Measurements from ENCODE around the gene GNAZ. TPM values are rescaled to one million over a fixed set of nuclear protein-coding genes. Genes with fewer than 3 reads are reported as not detected.
A peak's percentile ranks its signal among the peaks of the same experiment; 100 is the strongest.

The GNAZ gene
- total and polyA plus RNA-seq, 7 donors = under 0.01 to 27.6 (median 22.8) TPM

DNA sequence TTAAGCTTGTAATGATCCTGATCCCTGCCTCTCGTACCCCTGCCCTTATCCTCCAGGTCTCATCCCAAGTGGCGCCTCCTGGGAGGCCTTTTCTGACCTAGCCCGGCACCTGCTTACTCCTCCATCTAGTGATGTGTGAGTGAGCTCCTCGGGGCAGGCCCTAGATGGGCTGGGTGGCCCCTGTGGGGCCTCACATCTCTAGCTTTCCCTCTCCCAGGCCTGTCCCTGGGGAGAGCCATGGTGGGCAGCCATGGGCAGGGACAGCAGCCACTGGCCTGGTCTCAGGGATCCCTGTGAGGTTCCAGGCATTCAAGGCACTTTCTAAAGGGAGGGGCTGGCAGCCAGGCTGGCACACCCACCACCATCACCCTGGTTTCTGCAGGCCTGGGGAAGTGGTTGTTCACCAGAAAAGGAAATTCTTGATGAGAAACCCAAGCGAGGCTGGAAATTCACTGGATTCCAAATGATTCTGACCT is 27.9 kb downstream of the GNAZ start:
- Histone ChIP-seq H3K4me3 (no peak overlapping the region), H3K4me1 (peaks cover 0 to 26% (median 22%) of the 10 kb centered on the region in 4 donors), H3K27ac (peak overlapping the region; percentile 73 to 87 (median 79)), H3K36me3 (peaks cover 0 to 15% (median 0%) of the 10 kb centered on the region in 4 donors), H3K27me3 (no peaks in the 10 kb centered on the region), H3K9me3 (no peaks in the 10 kb centered on the region)
- TF ChIP-seq EP300 (IDR thresholded peaks at IDR 0.05) (no peak), POLR2AphosphoS5 (IDR thresholded peaks at IDR 0.05) (no peak), POLR2A (IDR thresholded peaks at IDR 0.05) (no peak)
- TF ChIP-seq, protein P1, sequence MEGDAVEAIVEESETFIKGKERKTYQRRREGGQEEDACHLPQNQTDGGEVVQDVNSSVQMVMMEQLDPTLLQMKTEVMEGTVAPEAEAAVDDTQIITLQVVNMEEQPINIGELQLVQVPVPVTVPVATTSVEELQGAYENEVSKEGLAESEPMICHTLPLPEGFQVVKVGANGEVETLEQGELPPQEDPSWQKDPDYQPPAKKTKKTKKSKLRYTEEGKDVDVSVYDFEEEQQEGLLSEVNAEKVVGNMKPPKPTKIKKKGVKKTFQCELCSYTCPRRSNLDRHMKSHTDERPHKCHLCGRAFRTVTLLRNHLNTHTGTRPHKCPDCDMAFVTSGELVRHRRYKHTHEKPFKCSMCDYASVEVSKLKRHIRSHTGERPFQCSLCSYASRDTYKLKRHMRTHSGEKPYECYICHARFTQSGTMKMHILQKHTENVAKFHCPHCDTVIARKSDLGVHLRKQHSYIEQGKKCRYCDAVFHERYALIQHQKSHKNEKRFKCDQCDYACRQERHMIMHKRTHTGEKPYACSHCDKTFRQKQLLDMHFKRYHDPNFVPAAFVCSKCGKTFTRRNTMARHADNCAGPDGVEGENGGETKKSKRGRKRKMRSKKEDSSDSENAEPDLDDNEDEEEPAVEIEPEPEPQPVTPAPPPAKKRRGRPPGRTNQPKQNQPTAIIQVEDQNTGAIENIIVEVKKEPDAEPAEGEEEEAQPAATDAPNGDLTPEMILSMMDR (IDR thresholded peaks at IDR 0.05) = no peak
- 81 to 86% methylated on average over 5 of the region's 5 CpGs for WGBS, 2 donors
- DNase-seq = no peak
- intact Hi-C loops (cut with DNase I) = loop anchor here (2.0 kb wide), 1 partner anchor 27 kb away; the partner anchor contains the start of gene GNAZ

DNA sequence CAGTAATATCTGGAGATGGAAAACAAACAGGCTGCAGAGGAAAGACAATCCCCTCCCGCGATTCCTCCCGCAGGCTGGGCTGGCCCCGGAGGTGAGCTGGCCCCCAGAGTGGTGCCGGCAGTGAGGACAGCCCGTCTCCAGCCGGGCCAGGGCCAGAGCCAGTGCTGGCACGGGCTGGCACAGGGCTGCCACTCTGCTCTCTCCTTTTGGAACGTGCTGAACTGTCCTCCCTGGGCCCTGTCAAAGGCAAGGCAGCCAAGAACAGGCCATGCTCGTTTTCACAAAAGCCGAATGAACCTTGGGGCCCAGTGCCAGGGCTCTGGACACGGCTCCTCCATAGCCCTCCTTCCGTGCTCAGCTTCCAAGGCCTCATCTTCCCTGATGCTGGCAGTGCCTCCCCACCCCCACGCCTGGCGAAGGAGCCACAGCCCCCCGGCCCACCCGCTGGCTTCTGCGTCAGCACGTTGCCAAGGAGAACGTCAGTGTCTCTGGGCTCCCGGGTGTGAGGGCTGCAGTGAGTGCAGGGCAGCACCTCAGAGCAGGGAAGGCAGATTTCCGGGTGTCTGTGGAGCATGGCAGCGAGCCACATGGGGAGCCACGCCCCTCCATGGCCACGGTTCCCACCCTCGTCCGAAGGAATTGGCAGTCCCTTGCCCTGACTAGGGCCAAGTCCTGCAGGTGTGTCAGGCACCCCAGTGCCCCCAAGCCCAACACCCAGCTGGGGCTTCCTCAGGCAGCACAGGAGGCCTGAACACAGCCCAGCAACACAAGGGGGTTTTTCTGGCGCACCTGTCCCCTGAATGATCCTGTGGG is 28.6 kb downstream of the GNAZ start:
- DNase-seq = peak; percentile 87
- no peak for TF ChIP-seq POLR2A (IDR thresholded peaks at IDR 0.05)
- peak in 1 of 4 donors; percentile 48 for TF ChIP-seq POLR2AphosphoS5 (IDR thresholded peaks at IDR 0.05)
- H3K27ac ChIP-seq = peak overlapping the region; percentile 73 to 87 (median 79)
- peaks cover 0 to 26% (median 22%) of the 10 kb centered on the region in 4 donors for H3K4me1 ChIP-seq
- peak overlapping the region in 1 of 4 donors; percentile 2 for H3K4me3 ChIP-seq
- peaks cover 0 to 15% (median 0%) of the 10 kb centered on the region in 4 donors for H3K36me3 ChIP-seq
- intact Hi-C loops (cut with DNase I) = loop anchor here (2.0 kb wide), 1 partner anchor 28 kb away; the partner anchor contains the start of gene GNAZ
- H3K9me3 ChIP-seq = no peaks in the 10 kb centered on the region
- no peaks in the 10 kb centered on the region for H3K27me3 ChIP-seq
- 27 to 69% methylated on average over 28 of the region's 28 CpGs for WGBS, 2 donors

DNA sequence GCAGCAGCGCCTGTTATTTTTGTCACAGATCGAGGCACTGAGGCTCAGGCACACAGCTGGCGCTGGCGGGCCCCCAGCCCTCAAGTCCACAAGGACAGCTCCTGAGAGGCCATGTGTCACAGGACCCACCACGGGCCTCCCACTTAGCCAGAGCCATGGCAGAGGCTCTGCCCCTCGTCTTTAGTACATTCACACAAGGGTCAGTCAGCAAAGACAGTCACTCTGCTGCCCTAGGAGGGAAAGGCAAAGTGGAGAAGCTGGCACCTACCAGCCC is 29.1 kb downstream of the GNAZ start:
- no peak for DNase-seq
- 85 to 86% methylated on average over 6 of the region's 6 CpGs for WGBS, 2 donors
- TF ChIP-seq POLR2A (IDR thresholded peaks at IDR 0.05) = no peak
- no peak for TF ChIP-seq EP300 (IDR thresholded peaks at IDR 0.05)
- no peak for TF ChIP-seq POLR2AphosphoS5 (IDR thresholded peaks at IDR 0.05)
- TF ChIP-seq, protein P1 (IDR thresholded peaks at IDR 0.05) = no peak
- Histone ChIP-seq H3K4me3 (no peak overlapping the region), H3K4me1 (peaks cover 0 to 26% (median 22%) of the 10 kb centered on the region in 4 donors), H3K9me3 (no peaks in the 10 kb centered on the region), H3K36me3 (peaks cover 0 to 15% (median 0%) of the 10 kb centered on the region in 4 donors), H3K27me3 (no peaks in the 10 kb centered on the region), H3K27ac (peak overlapping the region; percentile 73 to 87 (median 79))
- intact Hi-C loops (cut with DNase I) = loop anchor here (2.0 kb wide), 1 partner anchor 29 kb away; the partner anchor contains the start of gene GNAZ

DNA sequence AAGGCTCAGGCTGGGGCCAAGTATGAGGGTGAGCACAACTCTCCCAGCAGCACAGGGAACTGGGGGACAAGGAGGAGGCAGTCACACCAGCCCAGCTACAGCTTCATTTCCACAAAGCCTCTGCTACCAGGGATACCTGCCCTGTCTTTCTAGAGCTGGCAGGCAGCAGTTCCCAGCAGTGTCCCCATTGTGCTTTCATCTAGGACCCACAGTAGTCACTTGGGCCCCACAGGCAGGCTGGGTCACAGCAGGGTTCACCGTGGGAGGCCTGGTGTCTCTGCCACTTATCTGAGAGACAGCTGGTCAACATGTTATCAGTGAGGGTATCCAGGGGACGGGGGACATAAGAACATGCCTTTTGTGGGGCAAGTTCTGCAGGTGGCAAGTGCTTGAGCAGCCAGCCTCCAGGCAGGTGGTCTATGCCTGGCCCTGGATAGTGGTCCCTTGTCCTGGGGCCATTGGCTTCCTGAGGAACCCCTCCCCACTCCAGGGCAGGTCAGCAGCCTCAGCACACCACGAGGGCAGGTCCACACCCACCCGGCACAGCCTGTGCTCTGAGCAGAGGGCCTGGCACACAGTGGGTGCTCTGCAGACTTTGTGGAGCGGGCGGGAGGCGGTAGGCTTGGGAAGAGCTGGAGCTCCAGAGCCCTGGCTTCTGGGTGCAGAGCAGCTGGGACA is 29.9 kb downstream of the GNAZ start:
- H3K27me3 ChIP-seq = no peaks in the 10 kb centered on the region
- H3K36me3 ChIP-seq = peaks cover 0 to 13% (median 0%) of the 10 kb centered on the region in 4 donors
- intact Hi-C loops (cut with DNase I) = no loop called here
- WGBS, 2 donors = 84 to 87% methylated on average over 7 of the region's 7 CpGs
- no peak overlapping the region for H3K4me3 ChIP-seq
- no peak for DNase-seq
- TF ChIP-seq POLR2AphosphoS5 (IDR thresholded peaks at IDR 0.05) (no peak), EP300 (IDR thresholded peaks at IDR 0.05) (no peak), POLR2A (IDR thresholded peaks at IDR 0.05) (no peak)
- TF ChIP-seq, protein P1 (IDR thresholded peaks at IDR 0.05) = no peak
- H3K9me3 ChIP-seq = no peaks in the 10 kb centered on the region
- H3K4me1 ChIP-seq = peaks cover 0 to 26% (median 22%) of the 10 kb centered on the region in 4 donors
- H3K27ac ChIP-seq = peak overlapping the region; percentile 73 to 87 (median 79)

DNA sequence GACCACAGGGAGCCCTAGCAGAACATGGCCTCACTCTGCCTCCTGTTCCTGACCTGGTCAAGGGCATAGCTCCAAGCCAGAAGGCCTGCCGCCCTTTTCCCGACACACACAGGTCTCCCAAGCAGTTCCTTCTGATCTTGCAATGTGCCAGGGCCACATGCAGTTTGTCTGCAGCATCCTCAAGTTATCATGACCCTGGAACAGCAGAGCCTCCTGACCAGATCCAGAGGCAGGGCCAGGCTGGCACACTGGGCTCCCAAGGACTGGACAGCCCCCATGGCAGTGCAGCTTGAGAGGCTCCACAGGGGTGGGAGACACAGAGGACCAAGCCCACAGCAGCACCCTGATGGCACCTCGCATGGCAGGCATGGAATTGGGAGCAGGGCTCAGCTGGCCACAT is 31.2 kb downstream of the GNAZ start:
- Histone ChIP-seq H3K27ac (no peak overlapping the region), H3K4me1 (peaks cover 0 to 26% (median 22%) of the 10 kb centered on the region in 4 donors), H3K9me3 (no peaks in the 10 kb centered on the region), H3K36me3 (peaks cover 0 to under 1% (median 0%) of the 10 kb centered on the region in 4 donors), H3K4me3 (no peak overlapping the region), H3K27me3 (no peaks in the 10 kb centered on the region)
- TF ChIP-seq POLR2AphosphoS5 (IDR thresholded peaks at IDR 0.05) (no peak), EP300 (IDR thresholded peaks at IDR 0.05) (no peak)
- TF ChIP-seq, protein P1 (IDR thresholded peaks at IDR 0.05) = no peak
- intact Hi-C loops (cut with DNase I) = no loop called here
- no peak for DNase-seq
- 93 to 96% methylated on average over 3 of the region's 3 CpGs for WGBS, 2 donors
